Erythroblast (primary cell): ENCODE measurements around the gene PPP1R36.
"Not testable (repeated sequence)": the region's sequence is repeated elsewhere in the genome, so short reads cannot be mapped to it uniquely, and the experiment has no call there.

Source experiments
- DNase-seq, 2 experiments: peaks; one replicate each; lab custom pipeline; 2025; lab: John Stamatoyannopoulos, UW
- GATA1 ChIP-seq: IDR thresholded peaks from 2 replicates; pipeline ENCODE4 v1.6.1; 2011; ENCODE audit warnings: low read depth, mild to moderate bottlenecking, control low read depth, low read length, moderate library complexity
- POLR2A ChIP-seq: IDR thresholded peaks from 2 replicates; pipeline ENCODE4 v1.6.1; 2011; ENCODE audit warnings: mild to moderate bottlenecking, low read length

PPP1R36 gene

DNA sequence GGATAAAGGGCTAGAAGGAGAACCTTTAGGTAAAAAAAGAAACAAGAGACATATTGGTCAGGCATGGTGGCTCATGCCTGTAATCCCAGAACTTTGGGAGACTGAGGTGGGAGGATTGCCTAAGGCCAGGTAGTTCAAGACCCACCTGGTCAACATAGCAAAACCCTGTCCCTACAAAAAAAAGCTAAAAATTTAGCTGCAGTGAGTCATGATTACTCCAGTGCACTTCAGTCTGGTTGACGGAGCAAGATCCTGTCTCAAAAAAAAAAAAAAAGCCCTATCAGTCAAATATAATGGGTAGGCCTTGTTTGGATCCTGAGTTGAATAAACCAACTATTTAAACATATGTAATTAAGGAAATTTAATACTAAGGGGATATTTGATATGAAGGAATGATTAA, 54.2 kb downstream of the PPP1R36 start:
- DNase-seq: no peak
- no peak for TF ChIP-seq GATA1
- no peak for TF ChIP-seq POLR2A

DNA sequence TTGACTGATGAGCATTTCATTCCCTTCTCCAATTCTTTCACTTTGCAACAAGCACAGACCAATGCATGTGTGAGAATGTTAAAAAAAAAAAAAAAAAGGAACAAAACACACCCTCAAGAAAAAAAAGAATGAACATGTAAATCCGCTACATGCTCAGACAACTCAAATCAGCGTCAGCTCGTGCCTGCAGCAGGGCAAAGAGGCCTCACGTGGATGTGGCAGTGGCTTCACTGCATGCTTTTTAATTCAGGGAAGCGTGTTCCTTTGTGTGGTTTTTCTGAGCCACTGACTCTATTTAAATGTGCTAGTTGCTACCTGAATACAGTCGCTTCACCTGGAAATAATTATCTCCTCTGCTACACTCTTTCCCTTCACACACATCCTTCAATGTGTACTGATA, 55.1 kb downstream of the PPP1R36 start:
- DNase-seq: no peak
- TF ChIP-seq GATA1 (no peak), POLR2A (no peak)

DNA sequence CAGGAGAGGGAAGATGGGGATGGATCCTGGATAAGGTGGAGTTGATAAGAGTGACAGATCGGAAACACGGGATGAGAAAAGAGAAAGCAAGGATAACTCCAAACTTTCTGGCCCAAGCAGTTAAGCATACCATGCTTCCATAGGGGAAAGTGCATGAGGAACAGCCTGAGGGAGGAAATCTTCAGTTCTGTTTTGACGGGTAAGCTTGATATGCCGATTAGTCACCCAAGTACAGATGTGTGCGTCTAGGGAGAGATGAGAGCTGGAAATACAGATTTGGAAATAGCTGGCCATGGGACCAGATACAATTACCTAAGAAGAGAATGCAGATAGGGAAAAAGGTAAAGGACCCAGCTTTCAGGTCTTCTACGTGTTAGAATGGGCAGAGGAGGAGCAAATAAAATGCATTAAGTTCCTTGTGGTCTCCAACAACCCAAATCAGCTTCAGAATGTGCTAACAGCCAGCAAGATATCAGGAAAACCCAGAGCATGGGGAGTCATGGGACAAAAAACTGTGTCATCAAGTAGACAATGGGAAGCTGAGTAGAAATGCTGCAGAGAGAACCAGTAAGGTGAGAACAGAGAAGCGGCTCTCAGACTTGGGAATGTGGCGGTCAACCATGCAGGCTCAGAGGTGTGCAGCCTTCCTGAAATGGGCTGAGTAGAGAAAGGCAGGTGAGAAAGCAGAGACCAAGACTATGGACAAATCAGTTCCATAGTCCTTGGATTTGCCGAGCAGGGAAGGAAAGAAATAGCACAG, 56.3 kb downstream of the PPP1R36 start:
- DNase-seq: no peak
- TF ChIP-seq POLR2A (no peak), GATA1 (no peak)

- no peak for TF ChIP-seq POLR2A
- TF ChIP-seq GATA1: no peak
- DNase-seq: no peak
Measured at GRCh38 chr14:64610049-64610746, 60.4 kb downstream of the PPP1R36 start.

GRCh38 chr14:64611358-64612020, 61.7 kb downstream of the PPP1R36 start:
- no peak for DNase-seq
- TF ChIP-seq GATA1 (no peak), POLR2A (no peak)

- no peak for DNase-seq
- no peak for TF ChIP-seq POLR2A
- no peak for TF ChIP-seq GATA1
Measured at GRCh38 chr14:64612021-64612380, 62.2 kb downstream of the PPP1R36 start.

DNA sequence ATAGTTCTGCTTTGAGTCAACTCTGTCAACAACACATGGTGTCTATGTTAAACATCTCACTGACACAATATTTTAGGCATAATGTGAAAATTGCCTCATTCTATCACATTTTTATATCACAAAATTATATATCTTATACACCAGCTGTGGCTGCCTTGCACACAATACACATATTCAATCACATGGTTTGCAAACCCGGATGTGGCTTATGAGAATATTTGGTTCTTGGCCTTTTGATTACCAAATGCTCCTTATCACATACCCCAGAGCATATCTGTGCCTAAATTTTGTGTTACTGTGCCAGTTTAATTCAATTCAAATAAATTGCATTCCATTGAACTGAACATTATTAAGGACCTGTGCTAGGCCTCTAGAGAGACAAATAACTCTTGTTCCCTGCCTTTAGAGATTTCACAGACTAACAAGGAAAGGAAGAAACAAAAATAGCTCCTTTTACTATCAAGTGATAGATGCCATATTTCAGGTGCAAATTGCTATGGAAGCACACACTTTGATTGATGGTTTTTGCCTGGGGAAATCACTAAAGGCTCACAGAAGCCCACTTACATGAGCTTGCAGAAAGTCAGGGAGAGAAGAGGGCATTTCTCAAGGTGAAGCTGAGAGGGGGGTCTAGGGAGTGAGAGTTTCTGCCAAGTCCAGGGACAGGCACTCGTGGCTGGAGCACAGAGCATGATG, 63.4 kb downstream of the PPP1R36 start:
- no peak for DNase-seq
- TF ChIP-seq GATA1 (no peak), POLR2A (no peak)

DNA sequence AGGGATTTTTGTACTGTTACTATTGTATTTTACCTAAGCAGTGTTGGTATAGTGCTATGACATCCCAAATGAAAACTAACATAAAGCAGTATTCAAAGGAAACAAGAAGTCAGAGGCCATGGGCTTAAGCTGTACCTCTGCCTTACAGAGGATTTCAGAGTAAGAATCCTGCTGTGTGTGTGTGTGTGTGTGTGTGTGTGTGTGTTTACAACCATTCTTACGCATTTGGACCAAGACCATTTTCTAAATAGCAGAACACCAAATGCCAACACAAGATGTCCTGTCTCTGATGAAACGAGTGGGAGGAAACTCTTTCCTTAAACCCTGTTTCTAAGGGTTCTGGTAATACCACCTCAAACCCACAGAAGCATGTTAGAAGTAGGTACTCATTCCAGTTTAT, 64.4 kb downstream of the PPP1R36 start:
- no peak for DNase-seq
- TF ChIP-seq GATA1 (no peak), POLR2A (no peak)

GRCh38 chr14:64614805-64615391, 65.1 kb downstream of the PPP1R36 start:
- no peak for DNase-seq
- TF ChIP-seq GATA1 (no peak), POLR2A (no peak)

DNA sequence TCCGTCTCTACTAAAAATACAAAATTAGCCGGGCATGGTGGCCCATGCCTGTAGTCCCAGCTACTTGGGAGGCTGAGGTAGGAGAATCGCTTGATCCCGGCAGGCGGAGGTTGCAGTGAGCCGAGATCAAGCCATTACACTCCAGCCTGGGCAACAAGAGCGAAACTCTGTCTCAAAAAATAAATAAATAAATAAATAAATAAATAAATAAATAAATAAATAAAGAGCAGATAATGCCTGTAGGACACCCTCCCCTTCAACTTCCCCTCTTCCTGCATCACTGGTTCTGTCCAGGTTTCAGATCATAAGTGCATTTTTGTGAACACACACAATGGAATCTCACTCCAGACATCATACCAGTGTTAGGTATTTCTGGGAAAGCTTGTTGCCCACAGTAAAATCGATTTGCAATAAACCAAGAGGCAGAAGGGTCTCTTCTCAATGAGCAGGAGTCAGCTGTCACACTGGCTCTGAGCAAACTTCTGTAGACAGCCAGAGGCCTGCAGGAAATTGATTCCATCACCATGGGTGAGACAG, 68.2 kb downstream of the PPP1R36 start:
- DNase-seq: not testable (repeated sequence)

DNA sequence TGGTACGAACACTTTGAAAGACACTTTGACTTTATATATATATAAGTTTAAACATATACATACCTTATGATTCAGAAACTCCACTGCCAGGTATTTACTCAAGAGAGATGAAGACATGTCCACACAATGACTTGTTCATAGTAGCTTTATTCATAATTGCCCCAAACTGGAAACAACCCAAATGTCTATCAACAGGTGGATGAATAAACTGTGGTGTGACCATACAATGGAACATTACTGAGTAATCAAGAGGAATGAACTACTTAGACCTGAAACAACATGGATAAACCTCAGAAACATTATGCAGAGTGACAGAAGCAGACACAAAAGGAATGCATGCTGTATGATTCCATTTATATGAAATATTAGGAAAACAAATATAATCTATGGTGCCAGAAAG, 71.1 kb downstream of the PPP1R36 start:
- TF ChIP-seq GATA1 (no peak), POLR2A (no peak)
- no peak for DNase-seq

GRCh38 chr14:64623554-64624165, 73.9 kb downstream of the PPP1R36 start:
- no peak for TF ChIP-seq GATA1
- DNase-seq: no peak
